Activated CD4-positive, alpha-beta T cell treated with anti-CD3 and anti-CD28 coated beads, Interleukin-2, amount 50 U/mL, for 24 hours (primary cell): ENCODE measurements around the gene PUSL1.

Experiments
- DNase-seq, 2 donors: peaks; one replicate each; pipeline ENCODE4 v3.0.0-alpha.2; 2020; ENCODE audit warnings: low read depth in 1 of 2, low spot score in 1 of 2

Gene PUSL1

DNA sequence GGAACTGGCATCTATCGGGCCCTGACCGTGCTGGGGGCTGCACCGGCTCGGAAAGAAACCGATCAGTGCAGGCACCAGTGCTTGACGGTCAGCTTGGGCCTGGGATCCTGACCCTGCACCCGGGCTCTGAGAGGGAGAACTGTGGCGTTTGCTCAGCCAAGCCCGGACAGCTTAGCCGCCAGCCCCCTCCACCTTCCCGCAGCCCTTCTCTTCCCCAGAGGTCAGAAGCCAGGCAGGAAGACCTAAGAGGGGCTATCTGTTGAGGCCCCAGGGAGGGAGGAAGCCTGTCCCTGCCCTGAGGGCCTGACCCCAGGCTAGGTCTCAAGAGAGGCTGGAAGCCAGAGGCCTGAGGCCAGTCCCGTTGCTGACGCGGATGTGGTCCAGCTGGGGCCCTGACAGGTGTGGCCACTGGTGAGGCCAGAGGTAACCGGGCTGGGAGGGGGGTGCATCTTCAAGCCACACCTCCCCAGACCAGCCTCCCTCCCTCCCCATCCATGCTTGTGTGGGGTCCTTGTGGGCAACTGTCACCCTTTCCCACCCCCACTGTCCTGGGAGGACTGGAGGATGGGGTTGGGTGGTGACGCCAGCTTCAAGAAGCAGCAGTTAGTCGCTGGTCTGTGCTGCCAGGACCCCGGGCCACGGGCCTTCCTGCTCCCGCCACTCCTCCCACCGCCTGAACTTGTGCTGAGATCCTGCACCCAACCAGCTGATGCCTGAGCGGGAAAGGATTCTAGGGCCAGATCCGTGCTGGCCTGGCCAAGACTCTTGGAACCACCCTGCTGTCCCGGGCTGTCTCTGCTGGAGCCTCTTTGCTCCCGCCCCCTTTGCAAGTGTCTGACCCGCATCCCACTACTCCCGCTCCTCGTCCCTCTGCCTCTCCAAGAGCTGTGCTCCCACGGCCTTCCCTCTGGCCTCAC is 43.4 kb downstream of the PUSL1 start:
- no peak for DNase-seq

- DNase-seq, result no peak
Measured at GRCh38 chr1:1352786-1353388, 44.5 kb downstream of the PUSL1 start.

- DNase-seq, result no peak
Measured at GRCh38 chr1:1353389-1354151, 45.2 kb downstream of the PUSL1 start.

- DNase-seq, result no peak
Measured at GRCh38 chr1:1354271-1355247, 46.2 kb downstream of the PUSL1 start.

- DNase-seq, result no peak
Measured at GRCh38 chr1:1355416-1355815, 47.0 kb downstream of the PUSL1 start.

DNA sequence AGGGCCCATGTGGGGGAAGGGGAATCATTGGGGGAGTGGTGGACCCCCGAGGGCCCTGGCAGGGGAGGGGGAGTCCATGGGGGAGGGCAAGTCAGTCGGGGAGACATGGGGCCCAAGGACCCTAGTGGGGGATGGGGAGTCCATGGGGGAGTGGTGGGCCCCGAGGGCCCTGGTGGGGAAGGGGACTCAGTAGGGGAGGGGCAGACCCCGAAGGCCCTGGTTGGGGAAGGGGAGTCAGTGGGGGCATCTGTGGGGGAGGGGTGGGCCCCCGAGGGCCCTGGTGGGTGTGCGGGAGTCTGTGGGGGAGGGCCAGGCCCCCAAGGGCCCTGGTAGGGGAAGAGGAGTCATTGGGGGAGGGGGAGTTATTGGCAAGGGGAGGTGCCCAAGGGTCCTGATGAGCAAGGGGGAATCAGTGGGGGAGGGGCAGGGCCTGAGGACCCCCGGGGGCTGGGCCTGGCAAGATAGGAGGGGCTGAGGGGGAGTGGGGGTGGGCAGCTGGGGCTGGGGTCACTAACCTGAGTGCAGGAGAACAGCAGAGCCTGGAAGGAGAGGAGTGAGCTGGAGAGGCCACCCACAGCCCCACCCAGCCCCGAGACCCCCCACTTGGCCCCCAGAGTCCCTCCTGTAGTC is 47.9 kb downstream of the PUSL1 start:
- DNase-seq, result no peak

GRCh38 chr1:1356796-1357401 is 48.5 kb downstream of the PUSL1 start:
- DNase-seq, result no peak

GRCh38 chr1:1357871-1358432 is 49.6 kb downstream of the PUSL1 start:
- DNase-seq, result no peak

GRCh38 chr1:1358433-1359271 is 50.3 kb downstream of the PUSL1 start, which contains the start of gene MXRA8:
Gene MXRA8 (minus strand): TSS chr1:1358555. CDS start chr1:1358504, 51 bp downstream.
- no peak for DNase-seq

GRCh38 chr1:1359308-1359663 is 50.9 kb downstream of the PUSL1 start:
- no peak for DNase-seq

- DNase-seq, result no peak
Measured at GRCh38 chr1:1359664-1360468, 51.5 kb downstream of the PUSL1 start.

GRCh38 chr1:1360506-1361169 is 52.2 kb downstream of the PUSL1 start:
- DNase-seq, result no peak
